Measurements from ENCODE around the gene BMI1.

DNA sequence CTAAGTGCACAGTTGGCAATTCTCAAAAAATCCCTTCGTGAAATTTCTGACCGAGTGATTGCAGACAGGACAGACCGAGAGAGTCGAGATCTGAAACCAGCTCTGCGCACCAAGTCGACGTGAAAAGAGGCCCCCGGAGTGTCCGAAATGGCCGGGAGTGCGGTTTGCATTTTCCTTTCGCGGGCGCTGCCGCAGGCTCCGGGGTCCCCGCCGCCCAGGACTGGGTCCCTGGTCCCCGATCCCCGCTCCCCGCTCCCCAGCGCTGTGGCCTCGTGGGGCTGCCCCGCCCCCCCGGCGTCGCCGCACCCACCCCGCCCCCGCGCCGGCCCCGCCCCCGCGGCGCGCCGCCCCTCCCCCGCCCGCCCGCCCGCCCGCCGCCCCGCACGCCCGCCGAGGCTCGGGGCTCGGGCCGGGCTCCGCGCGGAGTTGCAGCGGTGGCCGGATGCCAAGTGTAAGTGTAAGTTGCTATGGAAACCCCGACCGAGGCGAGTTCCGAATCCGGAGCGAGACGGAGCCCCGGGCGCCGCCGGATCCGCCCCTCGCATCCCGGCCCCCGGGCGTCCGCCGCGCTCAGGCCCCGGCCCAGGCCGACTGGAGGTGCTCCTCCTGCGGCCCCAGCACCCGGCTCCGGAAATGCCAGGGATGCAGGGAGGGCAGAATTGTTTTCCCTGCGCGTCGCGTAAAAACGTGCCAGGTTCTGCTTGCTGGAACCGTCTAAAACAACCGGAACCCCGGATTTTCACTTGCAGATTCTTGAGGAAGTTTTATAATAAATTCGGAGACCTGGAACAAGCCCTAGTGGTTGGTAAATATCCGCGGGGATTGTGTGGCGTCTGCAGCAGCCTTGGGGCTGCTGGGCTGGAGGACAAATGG, 4.6 kb downstream of the BMI1 start:
- no peak for TF ChIP-seq POLR2A (IDR thresholded peaks at IDR 0.05; ENCODE audit: extremely low read depth, insufficient read length)
- TF ChIP-seq, protein P1, sequence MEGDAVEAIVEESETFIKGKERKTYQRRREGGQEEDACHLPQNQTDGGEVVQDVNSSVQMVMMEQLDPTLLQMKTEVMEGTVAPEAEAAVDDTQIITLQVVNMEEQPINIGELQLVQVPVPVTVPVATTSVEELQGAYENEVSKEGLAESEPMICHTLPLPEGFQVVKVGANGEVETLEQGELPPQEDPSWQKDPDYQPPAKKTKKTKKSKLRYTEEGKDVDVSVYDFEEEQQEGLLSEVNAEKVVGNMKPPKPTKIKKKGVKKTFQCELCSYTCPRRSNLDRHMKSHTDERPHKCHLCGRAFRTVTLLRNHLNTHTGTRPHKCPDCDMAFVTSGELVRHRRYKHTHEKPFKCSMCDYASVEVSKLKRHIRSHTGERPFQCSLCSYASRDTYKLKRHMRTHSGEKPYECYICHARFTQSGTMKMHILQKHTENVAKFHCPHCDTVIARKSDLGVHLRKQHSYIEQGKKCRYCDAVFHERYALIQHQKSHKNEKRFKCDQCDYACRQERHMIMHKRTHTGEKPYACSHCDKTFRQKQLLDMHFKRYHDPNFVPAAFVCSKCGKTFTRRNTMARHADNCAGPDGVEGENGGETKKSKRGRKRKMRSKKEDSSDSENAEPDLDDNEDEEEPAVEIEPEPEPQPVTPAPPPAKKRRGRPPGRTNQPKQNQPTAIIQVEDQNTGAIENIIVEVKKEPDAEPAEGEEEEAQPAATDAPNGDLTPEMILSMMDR (IDR thresholded peaks at IDR 0.05; ENCODE audit: low read depth, low read length) = no peak
- TF ChIP-seq MYC (IDR thresholded peaks at IDR 0.05; ENCODE audit: low read depth, low read length) = no peak
